H9 (cell line): Measurements from ENCODE around the gene FOXC2. TPM values are rescaled to one million over a fixed set of nuclear protein-coding genes. Genes with fewer than 3 reads are reported as not detected.
A peak's percentile ranks its signal among the peaks of the same experiment; 100 is the strongest.

Experiments used
- DNase-seq: peaks from one replicate; pipeline ENCODE4 v3.0.0-alpha.2; 2017
- H2AFZ ChIP-seq: one replicate; pipeline ENCODE4 v1.6.1; 2013; ENCODE audit warnings: mild to moderate bottlenecking, low read length, control low read depth, moderate library complexity
- H2AK5ac ChIP-seq: 2 replicates; pipeline ENCODE4 v1.6.1; 2013; ENCODE audit warnings: low read length, control low read depth, mixed read lengths; ENCODE audit not compliant: insufficient read length
- H2BK120ac ChIP-seq: one replicate; pipeline ENCODE4 v1.6.1; 2013; ENCODE audit warnings: low read depth, mild to moderate bottlenecking, low read length, control low read depth, inconsistent platforms; ENCODE audit not compliant: poor library complexity, severe bottlenecking
- H2BK12ac ChIP-seq: 2 replicates; pipeline ENCODE4 v1.6.1; 2013; ENCODE audit warnings: low read length, control low read depth, mixed read lengths, low read depth; ENCODE audit not compliant: insufficient read length
- H2BK15ac ChIP-seq: 2 replicates; pipeline ENCODE4 v1.6.1; 2013; ENCODE audit warnings: low read depth, low read length, control low read depth
- H2BK20ac ChIP-seq: one replicate; pipeline ENCODE4 v1.6.1; 2013; ENCODE audit warnings: low read depth, mild to moderate bottlenecking, low read length, control low read depth, inconsistent platforms; ENCODE audit not compliant: poor library complexity, severe bottlenecking
- H2BK5ac ChIP-seq: 2 replicates; pipeline ENCODE4 v1.6.1; 2013; ENCODE audit warnings: low read length, control low read depth, mixed read lengths; ENCODE audit not compliant: insufficient read length
- H3K14ac ChIP-seq: 2 replicates; pipeline ENCODE4 v1.6.1; 2013; ENCODE audit warnings: low read length, control low read depth; ENCODE audit not compliant: insufficient read depth
- H3K18ac ChIP-seq: 2 replicates; pipeline ENCODE4 v1.6.1; 2013; ENCODE audit warnings: low read depth, mild to moderate bottlenecking, mixed read lengths, low read length, control low read depth; ENCODE audit not compliant: insufficient read length
- H3K23ac ChIP-seq: 2 replicates; pipeline ENCODE4 v1.6.1; 2013; ENCODE audit warnings: low read length, control low read depth, mixed read lengths, low read depth; ENCODE audit not compliant: insufficient read length
- H3K23me2 ChIP-seq: 2 replicates; pipeline ENCODE4 v1.6.1; 2013; ENCODE audit warnings: low read depth, mild to moderate bottlenecking, mixed read lengths, low read length, control low read depth; ENCODE audit not compliant: insufficient read length, poor library complexity, severe bottlenecking
- H3K27ac ChIP-seq: 2 replicates; pipeline ENCODE4 v1.5.1; 2013; ENCODE audit warnings: low read length, control low read depth, mixed read lengths, low read depth; ENCODE audit not compliant: insufficient read length
- H3K27me3 ChIP-seq: 2 replicates; pipeline ENCODE4 v1.6.1; 2013; ENCODE audit warnings: low read length, control low read depth, inconsistent platforms; ENCODE audit not compliant: insufficient read depth
- H3K4ac ChIP-seq: 2 replicates; pipeline ENCODE4 v1.6.1; 2013; ENCODE audit warnings: low read depth, mild to moderate bottlenecking, control low read depth, inconsistent platforms, low read length, moderate library complexity
- H3K4me1 ChIP-seq: 2 replicates; pipeline ENCODE4 v1.6.1; 2013; ENCODE audit warnings: low read length, control low read depth, inconsistent platforms; ENCODE audit not compliant: insufficient read depth
- H3K4me2 ChIP-seq: 2 replicates; pipeline ENCODE4 v1.6.1; 2013; ENCODE audit warnings: low read length, control low read depth, mixed read lengths; ENCODE audit not compliant: insufficient read length, insufficient read depth
- H3K56ac ChIP-seq: 2 replicates; pipeline ENCODE4 v1.6.1; 2013; ENCODE audit warnings: low read depth, mild to moderate bottlenecking, mixed read lengths, low read length, control low read depth; ENCODE audit not compliant: insufficient read length
- H3K79me1 ChIP-seq: 2 replicates; pipeline ENCODE4 v1.6.1; 2013; ENCODE audit warnings: low read depth, mild to moderate bottlenecking, moderate library complexity, low read length, control low read depth, inconsistent platforms; ENCODE audit not compliant: insufficient read depth, poor library complexity, severe bottlenecking
- H3K79me2 ChIP-seq: 2 replicates; pipeline ENCODE4 v1.6.1; 2013; ENCODE audit warnings: low read length, control low read depth, inconsistent platforms; ENCODE audit not compliant: insufficient read depth
- H3K9ac ChIP-seq: 2 replicates; pipeline ENCODE4 v1.6.1; 2013; ENCODE audit warnings: low read length, control low read depth, mixed read lengths; ENCODE audit not compliant: insufficient read length; ENCODE audit errors: extremely low read depth
- H3K9me3 ChIP-seq: one replicate; pipeline ENCODE4 v1.6.1; 2013; ENCODE audit warnings: low read depth, low read length, inconsistent platforms; ENCODE audit not compliant: control insufficient read depth
- H3T11ph ChIP-seq: one replicate; pipeline ENCODE4 v1.6.1; 2013; ENCODE audit warnings: mild to moderate bottlenecking, low read length, control low read depth, inconsistent platforms
- H4K20me1 ChIP-seq: one replicate; pipeline ENCODE4 v1.6.1; 2013; ENCODE audit not compliant: control insufficient read depth, insufficient read length, insufficient read depth
- H4K5ac ChIP-seq: 2 replicates; pipeline ENCODE4 v1.6.1; 2013; ENCODE audit warnings: low read depth, mild to moderate bottlenecking, mixed read lengths, low read length, control low read depth; ENCODE audit not compliant: insufficient read length
- H4K8ac ChIP-seq: replicated peaks from 2 replicates; pipeline ENCODE4 v1.6.1; 2013; ENCODE audit warnings: low read length, control low read depth, mixed read lengths, low read depth; ENCODE audit not compliant: insufficient read length
- H4K91ac ChIP-seq: 2 replicates; pipeline ENCODE4 v1.6.1; 2013; ENCODE audit warnings: low read depth, mild to moderate bottlenecking, moderate library complexity, mixed read lengths, low read length, control low read depth; ENCODE audit not compliant: insufficient read length
- H3K27ac Mint-ChIP-seq, 3 experiments: 2 replicates in 2 of 3; 3 replicates in 1 of 3; pipeline ENCODE4 v1.8.0; 2020 to 2021; ENCODE audit warnings: mixed read lengths in 3 of 3, mild to moderate bottlenecking in 1 of 3, moderate library complexity in 1 of 3
- H3K27me3 Mint-ChIP-seq: 2 replicates; pipeline ENCODE4 v1.8.0; 2021; ENCODE audit warnings: low read depth, mild to moderate bottlenecking, moderate library complexity, mixed read lengths
- H3K36me3 Mint-ChIP-seq, 3 experiments: 2 replicates in 2 of 3; 3 replicates in 1 of 3; pipeline ENCODE4 v1.8.0; 2020 to 2021; ENCODE audit warnings: low read depth in 3 of 3, mixed read lengths in 3 of 3; ENCODE audit not compliant: insufficient read depth in 1 of 3
- H3K4me1 Mint-ChIP-seq, 2 experiments: 2 replicates each; pipeline ENCODE4 v1.8.0; 2020; ENCODE audit warnings: mixed read lengths in 2 of 2
- H3K4me3 Mint-ChIP-seq, 2 experiments: 2 replicates in 1 of 2; 3 replicates in 1 of 2; pipeline ENCODE4 v1.8.0; 2020 to 2021; ENCODE audit warnings: mild to moderate bottlenecking in 2 of 2, mixed read lengths in 2 of 2, moderate library complexity in 1 of 2
- H3K9me3 Mint-ChIP-seq, 2 experiments: 2 replicates in 1 of 2; 3 replicates in 1 of 2; pipeline ENCODE4 v1.8.0; 2020; ENCODE audit warnings: mild to moderate bottlenecking in 2 of 2, mixed read lengths in 2 of 2, moderate library complexity in 1 of 2
- WGBS: extraction: QIAGEN DNeasy Blood & Tissue Kit; methylation state at CpG from one replicate; pipeline ENCODE4 v1.1.7; 2013; ENCODE audit warnings: missing lambda C conversion rate, low lambda C conversion rate, mixed read lengths; ENCODE audit not compliant: insufficient read length; ENCODE audit errors: extremely low coverage; 5-methylcytosine and 5-hydroxymethylcytosine counted together
- total RNA-seq: library from RNA; stranded (reverse); gene quantifications from 2 replicates; pipeline ENCODE4 v1.2.1, GENCODE V29; 2021
- TF ChIP-seq, protein P1 (sequence below): fragments of 200-600 bp; sonication (generic); conservative IDR thresholded peaks from 3 replicates; pipeline ENCODE4 v1.8.0; 2021; ENCODE audit warnings: antibody characterized with exemption, mild to moderate bottlenecking

Gene FOXC2
- total RNA-seq, 1 experiment from 2014 or later: not detected

DNA sequence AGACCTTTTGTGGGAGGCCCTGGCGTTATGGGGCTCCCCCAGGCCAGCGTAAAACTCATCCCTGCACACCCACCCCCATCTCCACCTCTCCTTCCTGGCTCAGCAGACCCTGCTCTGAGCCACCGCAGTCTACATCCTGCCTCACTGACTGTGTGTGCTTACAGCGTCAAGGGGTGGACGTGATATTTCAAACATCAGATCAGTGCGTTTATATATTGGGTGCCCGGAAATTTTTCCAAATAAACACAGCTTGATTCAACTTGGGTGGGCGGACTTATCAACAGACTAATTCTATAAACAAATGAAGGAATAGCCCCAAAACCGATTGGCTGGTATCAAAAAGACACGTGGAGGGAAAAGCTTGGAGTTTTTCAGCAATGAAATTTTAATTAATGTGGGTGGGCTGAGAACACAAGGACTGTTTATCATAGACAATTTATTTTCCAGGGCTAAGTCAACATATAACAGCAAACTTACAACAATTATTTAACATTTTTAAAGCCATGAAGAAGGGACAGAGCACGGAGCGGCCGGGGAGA lies 11.5 kb downstream of the FOXC2 start, which contains the start of gene FOXL1:
FOXL1 (plus strand) TSS at position 489 of the 539 bp plus-strand sequence. CDS start 175 bp downstream, outside the sequence.
- no peaks in the 10 kb centered on the region for H3K9me3 ChIP-seq
- H3K4me1 ChIP-seq: peaks cover 6% of the 10 kb centered on the region; the same call in 1 of the 2 replicates

More for the DNA sequence above, 11.5 kb downstream of the FOXC2 start, which contains the start of gene FOXL1:
- no peak for DNase-seq
- Mint-ChIP-seq H3K27me3 (peaks cover 93% of the 10 kb centered on the region), H3K27ac (peak within 1 kb of the TSS in 1 of 3 experiments; percentile 57; a peak in 1 of 7 replicates), H3K4me1 (peaks cover 37 to 44% of the 10 kb centered on the region in 2 experiments), H3K36me3 (peaks cover 0 to 1% (median 0%) of the 10 kb centered on the region in 3 experiments; a peak in 2 of 7 replicates), H3K4me3 (peak within 1 kb of the TSS; percentile 71 to 94), H3K9me3 (peaks cover 3 to 5% of the 10 kb centered on the region in 2 experiments; a peak in 3 of 5 replicates)
- H2BK5ac ChIP-seq: no peak within 1 kb of the TSS
- TF ChIP-seq, protein P1, sequence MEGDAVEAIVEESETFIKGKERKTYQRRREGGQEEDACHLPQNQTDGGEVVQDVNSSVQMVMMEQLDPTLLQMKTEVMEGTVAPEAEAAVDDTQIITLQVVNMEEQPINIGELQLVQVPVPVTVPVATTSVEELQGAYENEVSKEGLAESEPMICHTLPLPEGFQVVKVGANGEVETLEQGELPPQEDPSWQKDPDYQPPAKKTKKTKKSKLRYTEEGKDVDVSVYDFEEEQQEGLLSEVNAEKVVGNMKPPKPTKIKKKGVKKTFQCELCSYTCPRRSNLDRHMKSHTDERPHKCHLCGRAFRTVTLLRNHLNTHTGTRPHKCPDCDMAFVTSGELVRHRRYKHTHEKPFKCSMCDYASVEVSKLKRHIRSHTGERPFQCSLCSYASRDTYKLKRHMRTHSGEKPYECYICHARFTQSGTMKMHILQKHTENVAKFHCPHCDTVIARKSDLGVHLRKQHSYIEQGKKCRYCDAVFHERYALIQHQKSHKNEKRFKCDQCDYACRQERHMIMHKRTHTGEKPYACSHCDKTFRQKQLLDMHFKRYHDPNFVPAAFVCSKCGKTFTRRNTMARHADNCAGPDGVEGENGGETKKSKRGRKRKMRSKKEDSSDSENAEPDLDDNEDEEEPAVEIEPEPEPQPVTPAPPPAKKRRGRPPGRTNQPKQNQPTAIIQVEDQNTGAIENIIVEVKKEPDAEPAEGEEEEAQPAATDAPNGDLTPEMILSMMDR: no peak
- H3K27ac ChIP-seq: no peak within 1 kb of the TSS
- H2BK20ac ChIP-seq: no peak within 1 kb of the TSS
- no peak within 1 kb of the TSS for H2AFZ ChIP-seq
- H3K4ac ChIP-seq: no peak within 1 kb of the TSS
- no peak within 1 kb of the TSS for H4K91ac ChIP-seq
- no peaks in the 10 kb centered on the region for H4K20me1 ChIP-seq
- H3T11ph ChIP-seq: no peak within 1 kb of the TSS
- H3K79me2 ChIP-seq: no peaks in the 10 kb centered on the region
- no peak within 1 kb of the TSS for H3K23ac ChIP-seq
- no peak within 1 kb of the TSS for H3K9ac ChIP-seq
- H3K56ac ChIP-seq: no peak within 1 kb of the TSS
- no peaks in the 10 kb centered on the region for H3K79me1 ChIP-seq
- no peak within 1 kb of the TSS for H2BK12ac ChIP-seq
- H3K23me2 ChIP-seq: peaks cover 14% of the 10 kb centered on the region
- no peak within 1 kb of the TSS for H3K18ac ChIP-seq
- H2BK15ac ChIP-seq: no peak within 1 kb of the TSS; the same call in 1 of the 2 replicates
- H4K5ac ChIP-seq: no peak within 1 kb of the TSS
- H3K14ac ChIP-seq: no peak within 1 kb of the TSS
- WGBS: no CpG with 5 or more reads among the region's 13 CpGs
- no peak within 1 kb of the TSS for H4K8ac ChIP-seq
- no peak within 1 kb of the TSS for H2AK5ac ChIP-seq
- H3K4me2 ChIP-seq: peak within 1 kb of the TSS; percentile 54
- no peak within 1 kb of the TSS for H2BK120ac ChIP-seq
- H3K27me3 ChIP-seq: peaks cover 66% of the 10 kb centered on the region
